LNCaP clone FGC (cell line): ENCODE measurements around the gene COL4A3.
"Not testable (repeated sequence)": the region's sequence is repeated elsewhere in the genome, so short reads cannot be mapped to it uniquely, and the experiment has no call there.

Experiments
- DNase-seq: peaks from one replicate; pipeline ENCODE4 v3.0.0-alpha.2; 2011; ENCODE audit warnings: low read depth
- H3K4me3 ChIP-seq: 2 replicates; pipeline ENCODE4 v1.5.1; 2011; ENCODE audit warnings: mild to moderate bottlenecking, low read depth, low read length, control low read depth
- TF ChIP-seq, protein P1 (sequence below): IDR thresholded peaks from 2 replicates; pipeline ENCODE4 v1.5.1; 2012; ENCODE audit warnings: mild to moderate bottlenecking; ENCODE audit not compliant: control insufficient read depth, insufficient read depth; ENCODE audit errors: extremely low read depth

COL4A3 gene

GRCh38 chr2:227221120-227221519 is 56.7 kb downstream of the COL4A3 start:
- DNase-seq, result no peak
- no peak overlapping the region for H3K4me3 ChIP-seq
- TF ChIP-seq, protein P1, sequence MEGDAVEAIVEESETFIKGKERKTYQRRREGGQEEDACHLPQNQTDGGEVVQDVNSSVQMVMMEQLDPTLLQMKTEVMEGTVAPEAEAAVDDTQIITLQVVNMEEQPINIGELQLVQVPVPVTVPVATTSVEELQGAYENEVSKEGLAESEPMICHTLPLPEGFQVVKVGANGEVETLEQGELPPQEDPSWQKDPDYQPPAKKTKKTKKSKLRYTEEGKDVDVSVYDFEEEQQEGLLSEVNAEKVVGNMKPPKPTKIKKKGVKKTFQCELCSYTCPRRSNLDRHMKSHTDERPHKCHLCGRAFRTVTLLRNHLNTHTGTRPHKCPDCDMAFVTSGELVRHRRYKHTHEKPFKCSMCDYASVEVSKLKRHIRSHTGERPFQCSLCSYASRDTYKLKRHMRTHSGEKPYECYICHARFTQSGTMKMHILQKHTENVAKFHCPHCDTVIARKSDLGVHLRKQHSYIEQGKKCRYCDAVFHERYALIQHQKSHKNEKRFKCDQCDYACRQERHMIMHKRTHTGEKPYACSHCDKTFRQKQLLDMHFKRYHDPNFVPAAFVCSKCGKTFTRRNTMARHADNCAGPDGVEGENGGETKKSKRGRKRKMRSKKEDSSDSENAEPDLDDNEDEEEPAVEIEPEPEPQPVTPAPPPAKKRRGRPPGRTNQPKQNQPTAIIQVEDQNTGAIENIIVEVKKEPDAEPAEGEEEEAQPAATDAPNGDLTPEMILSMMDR, result no peak

- TF ChIP-seq, protein P1, result no peak
- no peak for DNase-seq
- H3K4me3 ChIP-seq, result no peak overlapping the region
These were observed 57.9 kb downstream of the COL4A3 start for GRCh38 chr2:227222292-227222691.

DNA sequence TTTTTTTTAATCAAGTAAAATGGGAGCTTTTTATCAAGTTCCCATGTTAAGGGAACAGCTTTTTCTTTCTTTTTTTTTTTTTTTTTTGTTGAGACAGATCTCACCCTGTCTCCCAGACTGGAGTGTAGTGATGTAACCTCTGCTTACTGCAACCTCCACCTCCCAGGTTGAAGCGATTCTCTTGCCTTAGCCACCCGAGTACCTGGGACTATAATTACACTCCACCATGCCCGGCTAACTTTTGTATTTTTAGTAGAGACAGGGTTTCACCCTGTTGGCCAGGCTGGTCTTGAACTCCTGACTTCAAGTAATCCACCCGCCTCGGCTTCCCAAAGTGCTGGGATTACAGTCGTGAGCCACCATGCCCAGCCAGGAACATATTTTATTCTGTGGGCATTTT is 61.2 kb downstream of the COL4A3 start:
- DNase-seq, H3K4me3 ChIP-seq: not testable (repeated sequence)

DNA sequence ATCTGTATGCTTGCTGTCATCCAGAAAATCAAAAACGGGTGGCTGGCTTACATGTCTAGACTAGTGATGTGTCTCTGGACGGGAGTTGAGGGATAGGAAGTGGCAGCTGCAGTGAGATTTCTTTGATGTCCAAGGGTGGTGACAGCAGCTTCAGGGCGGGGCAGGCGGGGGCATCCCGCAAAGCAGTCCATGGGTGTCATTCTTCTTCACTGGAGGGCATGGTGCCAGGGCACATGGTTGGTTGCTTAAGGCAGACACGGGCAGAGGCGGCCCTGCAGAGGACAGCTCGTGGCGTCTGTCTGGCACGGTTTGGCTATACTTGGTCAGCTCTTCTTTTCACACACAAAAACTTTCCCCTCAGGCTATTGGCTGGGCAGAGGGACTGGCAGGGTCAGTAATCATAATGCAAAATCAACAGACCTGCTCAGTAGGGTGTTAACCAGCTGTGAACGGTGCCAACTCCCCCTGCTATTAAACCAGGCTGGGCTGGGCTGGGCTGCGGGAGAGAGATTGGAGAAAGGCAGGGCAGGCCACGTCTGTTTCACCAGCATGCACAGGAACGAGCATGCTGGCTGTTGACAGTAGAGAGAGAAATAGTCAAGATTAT is 63.7 kb downstream of the COL4A3 start:
- H3K4me3 ChIP-seq, result no peak overlapping the region
- peak; percentile 41 for DNase-seq
- TF ChIP-seq, protein P1, result no peak

GRCh38 chr2:227230151-227230550 is 65.7 kb downstream of the COL4A3 start:
- H3K4me3 ChIP-seq, result no peak overlapping the region
- TF ChIP-seq, protein P1, result no peak
- no peak for DNase-seq

- no peak overlapping the region for H3K4me3 ChIP-seq
- DNase-seq, result no peak
- TF ChIP-seq, protein P1, result no peak
These were observed 70.0 kb downstream of the COL4A3 start for GRCh38 chr2:227234429-227234828.

DNA sequence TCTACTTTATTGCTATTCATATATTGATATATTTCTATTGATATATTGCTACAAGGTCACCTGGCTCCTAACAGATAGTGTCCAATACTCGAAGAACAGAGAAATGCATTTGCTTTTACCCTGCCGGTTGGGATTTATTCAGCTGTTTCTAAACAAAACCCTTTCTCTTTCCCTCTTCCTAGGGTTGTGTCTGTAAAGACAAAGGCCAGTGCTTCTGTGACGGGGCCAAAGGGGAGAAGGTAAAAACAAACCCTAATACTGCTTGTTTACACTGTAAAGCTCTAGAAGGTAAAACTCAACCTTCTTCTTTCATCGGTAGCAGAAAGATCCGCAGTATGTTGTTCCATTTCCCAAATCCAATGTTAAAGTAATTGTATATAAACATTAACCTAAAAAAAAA is 73.4 kb downstream of the COL4A3 start:
- DNase-seq, result no peak
- TF ChIP-seq, protein P1, result no peak
- H3K4me3 ChIP-seq, result no peak overlapping the region
